ENCODE measurements around the gene SELENOO.
"Not testable (repeated sequence)": the region's sequence is repeated elsewhere in the genome, so short reads cannot be mapped to it uniquely, and the experiment has no call there.

SELENOO gene

GRCh38 chr22:50161508-50162390, 39.1 kb upstream of the SELENOO start:
- TF ChIP-seq ZNF565 (CRISPR knock-in tag; conservative IDR thresholded peaks at IDR 0.05; ENCODE audit: low read depth) (no peak), ESRRG (CRISPR knock-in tag; IDR thresholded peaks at IDR 0.05) (no peak), TOX (CRISPR knock-in tag; IDR thresholded peaks at IDR 0.05; ENCODE audit: borderline replicate concordance) (no peak), PATZ1 (CRISPR knock-in tag; IDR thresholded peaks at IDR 0.05; ENCODE audit: borderline replicate concordance) (no peak), ZFP30 (CRISPR knock-in tag; IDR thresholded peaks at IDR 0.05) (no peak)

GRCh38 chr22:50162391-50162956, 38.3 kb upstream of the SELENOO start:
- TF ChIP-seq ZNF8 (CRISPR knock-in tag; IDR thresholded peaks at IDR 0.05) (no peak), RARB (CRISPR knock-in tag; IDR thresholded peaks at IDR 0.05) (no peak), CSDC2 (CRISPR knock-in tag; IDR thresholded peaks at IDR 0.05) (no peak)
- no peak for ATAC-seq

More at GRCh38 chr22:50161508-50162390, 39.1 kb upstream of the SELENOO start:
- ATAC-seq, result no peak; the same call in 2 of the 3 replicates

- ATAC-seq, result no peak
- no peak for TF ChIP-seq ARNTL (CRISPR knock-in tag; IDR thresholded peaks at IDR 0.05; ENCODE audit: borderline replicate concordance, low read depth)
Observed at GRCh38 chr22:50165436-50166123, 35.2 kb upstream of the SELENOO start.

- no peak for ATAC-seq
- TF ChIP-seq OSR1 (CRISPR knock-in tag; IDR thresholded peaks at IDR 0.05) (no peak), ZNF8 (CRISPR knock-in tag; IDR thresholded peaks at IDR 0.05) (no peak), CSDC2 (CRISPR knock-in tag; IDR thresholded peaks at IDR 0.05) (no peak), PATZ1 (CRISPR knock-in tag; IDR thresholded peaks at IDR 0.05; ENCODE audit: borderline replicate concordance) (no peak), BACH2 (CRISPR knock-in tag; IDR thresholded peaks at IDR 0.05; ENCODE audit: borderline replicate concordance) (no peak), ISL1 (CRISPR knock-in tag; IDR thresholded peaks at IDR 0.05) (no peak), TCF4 (CRISPR knock-in tag; IDR thresholded peaks at IDR 0.05; ENCODE audit: borderline replicate concordance) (no peak), ZFP3 (CRISPR knock-in tag; IDR thresholded peaks at IDR 0.05) (no peak), RARB (CRISPR knock-in tag; IDR thresholded peaks at IDR 0.05) (no peak), ZFP30 (CRISPR knock-in tag; IDR thresholded peaks at IDR 0.05) (no peak), ZNF70 (CRISPR knock-in tag; IDR thresholded peaks at IDR 0.05) (no peak), ESRRG (CRISPR knock-in tag; IDR thresholded peaks at IDR 0.05) (no peak), GLIS3 (CRISPR knock-in tag; IDR thresholded peaks at IDR 0.05) (no peak), ZNF565 (CRISPR knock-in tag; conservative IDR thresholded peaks at IDR 0.05; ENCODE audit: low read depth) (no peak), TOX (CRISPR knock-in tag; IDR thresholded peaks at IDR 0.05; ENCODE audit: borderline replicate concordance) (no peak), TSHZ2 (CRISPR knock-in tag; IDR thresholded peaks at IDR 0.05) (no peak), CSRNP3 (CRISPR knock-in tag; IDR thresholded peaks at IDR 0.05) (no peak)
Observed at GRCh38 chr22:50167689-50168489, 32.9 kb upstream of the SELENOO start.

- ATAC-seq, result not testable (repeated sequence)
Observed at GRCh38 chr22:50168490-50169180, 32.2 kb upstream of the SELENOO start.
